Vagina (tissue), 2 donors: ENCODE data around the gene CBX4.

Experiments used
- POLR2A ChIP-seq, 2 donors: fragments of 450-650 bp; IDR thresholded peaks; one replicate each; pipeline ENCODE4 v1.6.1; 2017; ENCODE audit warnings: antibody characterized with exemption in 2 of 2, mild to moderate bottlenecking in 2 of 2, moderate library complexity in 2 of 2
- TF ChIP-seq, protein P1 (sequence below), 3 experiments: fragments of 450-650 bp in 2 of 3; fragments of 200-600 bp in 1 of 3; sonication (generic) in 1 of 3; IDR thresholded peaks; one replicate each; pipeline ENCODE4 v1.5.1; 2017 to 2019; ENCODE audit warnings: antibody characterized with exemption in 3 of 3, mild to moderate bottlenecking in 2 of 3, moderate library complexity in 2 of 3

DNA sequence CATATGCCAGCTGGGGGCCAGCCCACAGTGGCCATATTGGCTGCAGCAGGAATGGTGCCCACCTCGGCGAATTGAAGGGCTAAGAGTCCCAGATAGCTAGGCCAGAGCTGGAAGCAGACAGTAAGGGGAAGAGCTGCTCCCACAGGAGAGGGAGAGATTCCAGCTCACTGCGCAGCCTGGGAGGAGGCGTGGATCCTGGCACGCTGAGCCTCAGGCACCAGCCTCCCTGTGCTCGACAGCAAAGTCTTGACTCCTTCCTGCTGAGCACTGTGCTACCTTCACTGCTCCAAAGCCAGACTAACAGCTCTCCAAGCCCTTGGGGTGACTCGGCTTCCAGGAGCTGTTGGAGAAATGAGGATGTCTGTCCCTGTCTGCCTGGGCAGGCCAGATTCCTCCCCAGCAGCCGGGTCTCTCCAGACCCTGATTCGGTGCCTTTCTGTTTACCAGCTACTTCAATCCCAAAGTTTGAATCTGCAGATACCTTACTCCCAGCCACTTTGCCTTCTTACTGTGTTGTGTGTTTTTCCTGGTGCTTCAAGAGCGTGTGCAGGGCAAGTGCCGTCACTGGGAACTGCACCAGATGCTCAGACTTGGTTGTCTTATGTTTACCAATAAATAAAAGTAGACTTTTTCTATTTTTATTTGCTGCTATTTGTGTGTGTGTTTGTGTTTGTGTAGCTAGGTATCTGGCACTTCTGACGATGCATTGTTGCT, 52.2 kb downstream of the CBX4 start:
- no peak for TF ChIP-seq POLR2A (IDR thresholded peaks at IDR 0.05)
- TF ChIP-seq, protein P1, sequence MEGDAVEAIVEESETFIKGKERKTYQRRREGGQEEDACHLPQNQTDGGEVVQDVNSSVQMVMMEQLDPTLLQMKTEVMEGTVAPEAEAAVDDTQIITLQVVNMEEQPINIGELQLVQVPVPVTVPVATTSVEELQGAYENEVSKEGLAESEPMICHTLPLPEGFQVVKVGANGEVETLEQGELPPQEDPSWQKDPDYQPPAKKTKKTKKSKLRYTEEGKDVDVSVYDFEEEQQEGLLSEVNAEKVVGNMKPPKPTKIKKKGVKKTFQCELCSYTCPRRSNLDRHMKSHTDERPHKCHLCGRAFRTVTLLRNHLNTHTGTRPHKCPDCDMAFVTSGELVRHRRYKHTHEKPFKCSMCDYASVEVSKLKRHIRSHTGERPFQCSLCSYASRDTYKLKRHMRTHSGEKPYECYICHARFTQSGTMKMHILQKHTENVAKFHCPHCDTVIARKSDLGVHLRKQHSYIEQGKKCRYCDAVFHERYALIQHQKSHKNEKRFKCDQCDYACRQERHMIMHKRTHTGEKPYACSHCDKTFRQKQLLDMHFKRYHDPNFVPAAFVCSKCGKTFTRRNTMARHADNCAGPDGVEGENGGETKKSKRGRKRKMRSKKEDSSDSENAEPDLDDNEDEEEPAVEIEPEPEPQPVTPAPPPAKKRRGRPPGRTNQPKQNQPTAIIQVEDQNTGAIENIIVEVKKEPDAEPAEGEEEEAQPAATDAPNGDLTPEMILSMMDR (IDR thresholded peaks at IDR 0.05): no peak
